ENCODE results near the gene RPS6KA6.
"Not testable (repeated sequence)": the region's sequence is repeated elsewhere in the genome, so short reads cannot be mapped to it uniquely, and the experiment has no call there.

RPS6KA6 gene

DNA sequence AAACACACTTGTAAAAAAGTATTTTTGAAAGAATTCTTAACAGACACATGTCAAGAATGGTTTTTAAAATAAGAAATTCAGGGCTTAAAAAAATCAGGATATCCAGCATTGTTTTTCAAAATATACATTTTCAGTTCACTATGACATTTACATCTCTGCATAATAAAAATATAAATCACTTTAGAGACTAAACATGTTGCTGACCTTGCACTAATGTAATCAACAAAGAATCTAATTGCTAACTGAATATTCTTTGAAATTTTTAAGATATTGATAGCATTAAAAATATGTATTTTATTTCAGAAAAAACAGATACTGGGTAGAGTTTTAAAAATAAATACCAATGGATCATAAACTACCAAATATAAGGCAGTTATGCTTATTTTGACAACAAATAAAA lies 26.4 kb downstream of the RPS6KA6 start:
- no peak for DNase-seq

DNA sequence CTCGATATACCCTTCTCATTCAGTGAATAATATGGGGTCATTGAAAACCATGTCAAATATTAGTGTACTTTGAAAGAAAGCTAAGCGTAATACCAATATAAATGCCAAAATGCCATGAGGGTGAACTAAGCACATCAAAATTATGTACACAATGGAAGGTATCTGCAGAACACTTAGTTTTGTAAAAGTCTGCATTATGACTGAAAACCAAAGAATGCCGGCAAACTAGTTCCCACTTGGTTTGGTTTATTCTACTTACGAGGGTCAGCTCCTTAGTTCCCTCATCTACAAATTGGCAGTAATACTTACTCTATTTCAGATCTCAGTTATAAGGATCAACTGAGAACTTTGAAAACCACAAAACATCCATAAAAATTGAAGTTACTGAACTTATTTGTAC lies 27.3 kb downstream of the RPS6KA6 start:
- no peak for DNase-seq

DNA sequence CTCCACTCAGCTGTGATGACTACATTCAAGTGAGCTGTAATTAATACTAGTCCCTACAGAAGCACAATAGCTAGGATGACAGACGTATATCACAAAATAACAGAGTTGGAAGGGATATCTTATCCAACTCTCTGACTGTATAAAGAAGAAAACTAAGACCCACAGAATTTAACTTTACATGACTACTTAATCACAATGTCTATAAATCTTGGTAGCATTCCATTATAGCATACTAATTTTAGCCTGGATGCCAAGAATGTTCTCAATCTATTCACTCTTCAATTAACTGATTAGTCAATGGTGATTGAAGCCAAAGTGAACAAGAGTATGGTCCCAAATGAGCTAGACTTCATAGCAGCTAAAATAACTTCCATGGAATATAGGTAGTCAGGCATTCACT lies 31.2 kb downstream of the RPS6KA6 start:
- DNase-seq: no peak

DNA sequence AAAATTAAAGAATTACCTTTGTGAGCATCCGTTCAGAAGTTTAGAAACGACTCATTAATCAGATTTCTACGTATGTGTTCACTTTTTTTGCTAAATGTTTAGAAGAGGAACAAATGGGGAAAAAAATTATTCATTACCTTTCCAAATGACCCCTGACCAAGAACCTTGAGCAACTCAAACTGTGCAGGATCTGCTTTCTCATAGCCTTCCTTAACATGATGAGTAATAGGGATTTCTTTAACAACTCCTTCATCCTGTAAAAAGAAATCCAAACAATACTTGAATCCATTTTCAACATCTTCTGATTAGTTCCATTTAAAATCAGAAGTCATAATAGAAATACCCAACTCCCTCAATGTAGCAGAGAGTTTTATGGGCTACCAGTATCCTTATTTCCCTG lies 32.1 kb downstream of the RPS6KA6 start:
- DNase-seq: no peak

DNA sequence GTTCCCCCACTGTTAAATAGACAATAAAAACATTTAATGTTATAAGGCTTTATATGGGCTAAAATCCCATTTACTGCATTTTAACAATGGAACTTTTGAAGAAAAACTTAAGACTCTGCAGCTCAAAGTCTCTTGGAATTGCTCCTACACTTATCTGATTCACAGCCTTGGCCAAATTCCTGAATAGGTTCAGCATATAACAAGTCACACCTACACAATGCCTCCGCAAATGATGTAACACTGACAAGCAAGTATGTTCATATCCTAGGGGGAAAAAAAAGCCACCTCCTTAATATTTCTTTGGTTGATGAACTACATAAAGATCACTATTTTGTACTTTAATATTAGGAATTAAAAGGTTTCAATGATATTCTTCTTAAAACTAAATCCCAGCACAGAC lies 34.5 kb downstream of the RPS6KA6 start:
- DNase-seq: no peak

DNA sequence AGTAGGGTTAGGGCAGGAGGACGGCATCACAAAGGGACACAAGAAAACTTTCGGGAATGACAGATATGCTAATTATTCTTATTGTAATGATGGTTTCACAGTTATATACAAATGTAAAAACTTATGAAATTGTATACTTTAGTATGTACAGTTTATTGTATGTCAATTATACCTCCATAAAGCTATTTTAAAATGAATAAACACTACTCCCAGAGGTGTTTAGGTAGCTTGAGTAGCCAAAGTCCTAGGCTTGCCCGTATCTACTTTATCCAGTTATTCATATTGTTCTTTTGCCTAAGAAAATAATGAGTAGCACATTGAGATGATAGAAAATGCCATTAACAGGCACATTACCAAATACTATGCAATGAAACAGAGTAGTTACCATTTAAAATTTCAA lies 43.0 kb downstream of the RPS6KA6 start:
- DNase-seq: no peak

DNA sequence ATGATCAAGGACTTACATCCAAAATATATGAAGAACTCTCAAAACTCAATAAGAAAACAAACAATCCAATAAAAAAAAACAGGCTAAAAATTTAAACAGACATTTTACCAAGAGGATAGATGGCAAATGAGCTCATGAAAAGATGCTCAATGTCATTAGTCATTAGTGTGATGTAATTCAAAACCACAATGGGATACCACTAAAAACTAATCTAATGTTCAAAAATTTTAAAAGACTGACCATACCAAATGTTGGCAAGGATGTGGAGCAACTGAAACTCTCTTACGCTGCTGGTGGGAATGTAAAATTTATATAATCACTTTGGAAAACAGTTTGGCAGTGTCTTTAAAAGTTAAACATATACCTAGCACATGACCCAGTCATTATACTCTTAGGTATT lies 43.7 kb downstream of the RPS6KA6 start:
- no peak for DNase-seq

DNA sequence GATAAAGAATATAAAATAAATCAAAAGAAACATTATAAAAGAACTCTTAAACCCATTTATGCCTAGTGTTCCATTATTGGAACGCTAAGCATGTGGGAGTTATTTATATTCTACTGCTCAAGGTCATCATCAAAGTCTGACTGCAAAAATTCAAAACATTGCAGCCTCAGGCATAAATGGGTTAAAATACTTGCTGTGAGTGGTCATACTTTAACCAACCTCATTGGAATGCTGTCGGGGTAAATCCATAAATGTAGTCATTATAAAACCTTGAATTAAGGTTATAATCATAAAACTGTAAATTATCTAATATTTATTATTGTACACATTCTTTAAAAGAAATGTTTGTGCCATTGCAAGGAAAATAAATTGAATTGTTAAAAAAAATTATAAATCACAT lies 55.0 kb downstream of the RPS6KA6 start:
- DNase-seq: no peak

DNA sequence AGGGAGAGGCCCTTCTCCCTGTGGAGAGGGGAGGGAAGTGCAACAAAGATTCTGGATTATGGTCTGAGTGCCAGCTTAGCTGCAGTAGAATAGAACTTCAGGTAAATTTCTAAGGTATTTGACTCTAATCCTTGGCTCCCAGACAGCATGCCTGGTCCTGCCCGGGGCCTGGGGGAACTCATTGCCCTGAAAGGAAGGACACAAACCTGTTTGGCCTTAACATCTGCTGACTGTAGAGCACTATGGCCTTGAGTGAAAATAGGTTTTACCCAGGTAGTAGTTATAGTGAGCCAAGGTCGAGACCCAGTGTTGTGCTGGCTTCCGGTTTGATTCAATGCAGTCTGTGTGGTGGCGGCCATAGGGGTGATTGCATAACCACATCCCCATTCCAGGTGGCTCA lies 64.4 kb downstream of the RPS6KA6 start:
- DNase-seq: no peak

DNA sequence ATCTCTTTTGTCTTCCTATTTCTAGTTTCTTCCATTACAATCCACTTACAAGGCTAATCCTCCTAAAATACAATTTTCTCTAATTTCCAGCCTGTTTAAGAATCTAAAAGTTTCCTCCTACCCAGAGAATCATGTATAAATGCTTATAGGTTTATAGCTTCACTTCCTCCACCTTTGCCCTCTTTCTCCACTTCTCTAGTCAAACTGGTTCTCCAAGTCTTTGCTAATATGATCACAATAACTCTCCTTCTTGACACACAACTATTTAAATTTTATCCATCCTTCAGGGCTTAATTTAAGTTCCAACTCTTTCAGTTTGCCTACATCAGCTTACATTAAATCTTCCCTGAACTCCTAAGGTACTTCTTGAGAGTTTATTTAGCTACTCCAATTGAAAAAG lies 69.2 kb downstream of the RPS6KA6 start:
- no peak for DNase-seq

DNA sequence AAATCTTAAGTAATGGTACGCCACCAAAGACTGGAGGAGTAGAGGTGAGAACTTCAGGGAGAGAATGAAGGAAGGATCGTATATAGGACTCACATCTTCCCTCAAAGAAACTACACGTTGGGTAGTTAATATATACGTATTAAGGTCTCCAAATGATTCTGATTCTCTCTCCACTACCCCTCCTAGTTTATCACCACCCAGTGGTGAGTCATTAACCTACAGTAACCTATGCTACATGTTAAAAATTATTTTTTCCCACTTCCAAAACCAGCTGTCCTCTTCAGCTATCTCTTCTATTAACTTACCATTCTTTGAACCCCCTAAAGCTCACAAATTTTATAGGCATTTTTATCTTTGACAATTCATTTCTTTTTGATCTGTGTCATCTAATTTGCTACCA lies 69.7 kb downstream of the RPS6KA6 start:
- no peak for DNase-seq

DNA sequence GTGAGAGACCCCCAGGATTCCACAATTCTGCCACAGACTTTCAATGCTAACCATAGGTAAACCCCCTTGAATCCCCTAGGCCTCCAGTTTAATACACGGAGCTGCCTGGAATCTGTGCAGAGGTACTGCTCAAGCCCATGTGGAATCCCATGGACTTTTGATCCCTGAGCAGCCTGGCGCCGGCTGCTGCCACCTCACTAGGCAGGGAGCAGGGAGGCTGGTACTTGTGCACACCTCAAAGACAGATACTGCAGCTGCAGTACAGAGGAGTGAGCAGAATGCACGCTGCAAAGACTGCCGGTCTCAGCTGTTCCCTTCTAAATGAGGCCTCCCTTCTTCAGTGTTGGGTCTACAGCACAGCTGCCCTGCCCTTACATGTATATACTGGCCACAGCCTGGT lies 79.4 kb downstream of the RPS6KA6 start:
- no peak for DNase-seq

DNA sequence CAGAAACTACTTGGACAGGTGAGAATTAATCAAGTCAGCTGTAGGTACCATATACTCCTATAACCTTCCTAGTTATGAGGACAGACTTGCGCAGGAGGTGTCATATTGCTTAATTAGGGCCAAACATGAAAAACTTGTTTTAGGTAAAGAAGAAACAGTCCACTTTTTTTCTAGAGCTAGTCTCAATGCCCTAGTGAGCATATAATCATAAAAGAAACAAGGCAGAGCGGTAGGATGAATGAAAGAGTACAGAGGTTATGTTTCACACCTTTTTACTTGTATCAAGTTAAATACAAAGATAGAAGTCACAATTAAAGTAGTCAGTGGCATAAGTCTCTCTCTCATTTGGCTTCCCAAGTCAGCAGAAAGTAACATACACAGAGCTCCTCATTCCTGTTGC lies 88.9 kb downstream of the RPS6KA6 start:
- no peak for DNase-seq

DNA sequence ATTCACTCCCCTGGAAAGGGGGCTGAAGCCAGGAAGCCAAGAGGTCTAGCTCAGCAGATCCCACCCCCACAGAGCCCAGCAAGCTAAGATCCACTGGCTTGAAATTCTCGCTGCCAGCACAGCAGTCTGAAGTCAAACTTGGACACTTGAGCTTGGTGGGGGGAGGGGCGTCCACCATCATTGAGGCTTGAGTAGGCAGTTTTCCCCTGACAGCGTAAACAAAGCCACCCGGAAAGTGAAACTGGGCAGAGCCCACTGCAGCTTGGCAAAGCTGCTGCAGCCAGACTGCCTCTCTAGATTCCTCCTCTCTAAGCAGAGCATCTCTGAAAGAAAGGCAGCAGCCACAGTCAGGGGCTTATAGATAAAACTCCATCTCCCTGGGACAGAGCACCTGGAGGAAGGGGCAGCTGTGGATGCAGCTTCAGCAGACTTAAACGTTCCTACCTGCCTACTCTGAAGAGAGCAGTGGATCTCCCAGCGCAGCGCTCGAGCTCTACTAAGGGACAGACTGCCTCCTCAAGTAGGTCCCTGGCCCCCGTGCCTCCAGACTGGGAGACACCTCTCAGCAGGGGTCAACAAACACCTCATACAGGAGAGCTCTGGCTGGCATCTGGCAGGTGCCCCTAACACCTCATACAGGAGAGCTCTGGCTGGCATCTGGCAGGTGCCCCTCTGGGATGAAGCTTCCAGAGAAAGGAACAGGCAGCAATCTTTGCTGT lies 108.4 kb downstream of the RPS6KA6 start:
- DNase-seq: not testable (repeated sequence)

DNA sequence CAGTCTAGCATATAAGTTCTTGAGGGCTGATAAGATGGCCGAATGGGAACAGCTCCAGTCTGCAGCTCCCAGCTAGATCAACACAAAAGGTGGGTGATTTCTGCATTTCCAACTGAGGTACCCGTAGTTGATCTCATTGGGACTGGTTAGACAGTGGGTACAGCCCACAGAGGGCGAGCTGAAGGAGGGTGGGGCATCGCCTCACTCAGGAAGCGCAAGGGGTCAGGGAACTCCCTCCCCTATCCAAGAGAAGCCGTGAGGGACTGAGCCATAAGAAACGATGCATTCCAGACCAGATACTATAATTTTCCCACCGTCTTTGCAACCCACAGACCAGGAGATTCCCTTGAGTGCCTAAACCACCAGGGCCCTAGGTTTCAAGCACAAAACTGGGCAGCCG lies 109.0 kb downstream of the RPS6KA6 start:
- no peak for DNase-seq

DNA sequence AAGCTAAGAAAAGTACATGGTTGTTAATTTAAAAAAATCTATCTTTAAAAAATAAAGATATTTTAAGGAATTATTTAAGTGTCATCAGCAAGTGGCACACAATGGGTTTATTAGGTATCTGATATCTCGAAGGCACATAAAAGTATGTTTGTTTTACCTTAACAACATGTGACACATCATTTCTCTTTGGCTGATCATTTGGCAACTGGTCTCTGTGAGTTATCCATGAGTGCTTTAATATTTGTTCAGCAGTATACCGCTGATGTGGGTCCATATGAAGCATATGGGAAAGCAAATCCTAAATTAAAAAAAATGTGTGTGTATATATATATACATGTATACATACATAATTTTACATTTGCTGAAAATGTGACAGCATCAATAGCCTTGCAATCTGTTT lies 123.2 kb downstream of the RPS6KA6 start:
- DNase-seq: no peak

DNA sequence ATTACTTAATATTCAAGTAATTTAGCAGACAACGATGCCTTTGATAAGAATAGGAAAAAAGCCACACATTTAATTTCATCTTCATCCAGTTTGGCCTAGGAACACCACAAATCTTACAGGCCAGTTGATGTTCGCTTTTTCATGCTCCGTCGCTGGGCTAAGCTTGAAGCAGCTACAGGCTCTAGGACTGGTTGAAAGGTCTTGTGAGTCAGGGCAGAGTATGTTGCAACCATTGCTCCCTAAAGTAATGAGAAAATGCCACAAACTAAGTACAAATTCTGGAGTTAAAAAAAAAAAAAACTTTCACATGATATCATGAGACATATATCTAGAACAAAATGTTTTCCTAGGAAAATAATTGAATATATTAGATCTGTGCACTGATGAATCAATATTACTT lies 123.8 kb downstream of the RPS6KA6 start:
- DNase-seq: no peak

DNA sequence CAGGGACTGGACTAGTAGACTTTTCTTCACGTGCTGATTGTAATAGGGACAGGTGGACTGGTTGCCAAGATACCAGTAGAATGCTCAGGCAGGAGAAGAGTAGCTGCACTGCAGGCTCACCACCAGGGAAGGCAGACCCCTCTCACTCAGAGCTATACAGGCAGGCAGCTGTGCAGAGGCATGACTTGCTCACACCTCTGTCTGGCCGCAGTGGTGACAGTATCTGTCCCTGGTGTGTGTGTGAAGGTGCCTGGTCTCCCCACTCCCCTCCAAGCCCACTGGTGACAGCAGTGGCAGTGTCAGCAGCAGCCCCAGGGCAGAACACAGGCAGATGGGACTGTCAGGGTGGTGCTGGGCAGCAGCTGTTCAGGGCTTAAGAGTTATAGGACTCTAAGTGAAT lies 140.7 kb downstream of the RPS6KA6 start:
- DNase-seq: no peak

DNA sequence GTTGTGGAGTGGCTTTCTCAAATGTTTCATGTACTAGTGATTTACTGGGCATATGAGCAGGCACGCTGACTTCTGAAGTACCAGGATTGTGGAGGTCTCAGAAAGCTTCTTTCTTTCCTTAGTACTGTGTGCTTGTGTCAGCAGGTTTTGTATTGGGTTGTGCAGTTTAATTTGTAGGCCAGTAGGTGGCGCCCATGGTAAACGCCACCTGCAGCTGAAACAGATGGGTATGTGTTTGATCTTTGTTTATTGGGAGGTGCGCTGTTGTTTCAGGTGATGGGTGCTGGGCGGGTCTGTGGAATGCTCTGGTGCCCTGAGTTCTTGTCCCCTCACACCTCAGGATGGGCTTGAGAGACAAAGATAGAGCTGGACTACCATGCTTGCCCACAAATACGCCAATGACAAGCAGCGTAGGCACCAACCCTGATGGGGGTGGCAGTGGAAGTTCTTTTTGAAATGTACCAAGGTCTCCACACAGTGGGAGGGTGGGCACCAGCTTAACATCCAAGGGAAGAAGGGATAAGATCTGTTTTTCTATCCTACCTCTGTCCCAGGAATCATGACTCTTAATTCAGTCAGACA lies 141.5 kb downstream of the RPS6KA6 start:
- DNase-seq: no peak

DNA sequence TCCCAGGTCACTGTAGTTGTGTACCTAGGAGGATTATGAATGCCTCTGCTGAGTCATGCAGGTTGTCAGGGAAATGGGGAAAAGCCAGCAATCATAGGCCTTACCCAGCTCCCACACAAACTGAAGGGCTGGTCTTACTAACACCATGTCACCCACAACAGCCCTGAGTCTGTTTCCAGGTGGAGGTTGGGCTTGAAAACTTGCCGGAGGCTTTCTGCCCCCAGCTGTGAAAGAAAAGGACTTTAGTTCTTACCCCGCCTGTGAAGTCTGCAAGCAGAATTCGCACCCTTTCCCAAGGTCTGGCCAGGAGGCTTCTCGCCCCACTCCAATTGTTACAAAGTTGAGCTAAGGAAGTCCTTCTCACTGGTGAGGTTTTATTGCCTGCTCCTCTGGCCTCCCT lies 143.9 kb downstream of the RPS6KA6 start:
- DNase-seq: no peak
